WTC11 (cell line): ENCODE data around the gene PTPRT.

Experiments used
- CTCF ChIP-seq: fragments of 200-600 bp; IDR thresholded peaks from 2 replicates; pipeline ENCODE4 v1.8.0; 2022; ENCODE audit warnings: antibody characterized with exemption
- JUN ChIP-seq: sonication (generic); formaldehyde crosslinking; IDR thresholded peaks from 2 replicates; pipeline ENCODE4 v1.8.0; 2023; ENCODE audit warnings: mild to moderate bottlenecking, missing genetic modification reagents
- MAX ChIP-seq: sonication (generic); formaldehyde crosslinking; IDR thresholded peaks from 2 replicates; pipeline ENCODE4 v1.8.0; 2022; ENCODE audit warnings: mild to moderate bottlenecking, missing genetic modification reagents
- MLX ChIP-seq: sonication (generic); formaldehyde crosslinking; IDR thresholded peaks from 2 replicates; pipeline ENCODE4 v1.8.1; 2023; ENCODE audit warnings: mild to moderate bottlenecking, missing genetic modification reagents, moderate library complexity
- NR3C1 ChIP-seq: sonication (generic); formaldehyde crosslinking; conservative IDR thresholded peaks from 2 replicates; pipeline ENCODE4 v1.8.1; 2023; ENCODE audit warnings: low read depth, mild to moderate bottlenecking, missing genetic modification reagents
- PREB ChIP-seq: sonication (generic); formaldehyde crosslinking; IDR thresholded peaks from 2 replicates; pipeline ENCODE4 v1.8.1; 2022; ENCODE audit warnings: mild to moderate bottlenecking, missing genetic modification reagents, moderate library complexity, borderline replicate concordance
- TCF7 ChIP-seq: sonication (generic); formaldehyde crosslinking; IDR thresholded peaks from 2 replicates; pipeline ENCODE4 v1.8.0; 2022; ENCODE audit warnings: mild to moderate bottlenecking, low read depth, missing genetic modification reagents, moderate library complexity
- ZBTB43 ChIP-seq: sonication (generic); formaldehyde crosslinking; IDR thresholded peaks from 2 replicates; pipeline ENCODE4 v1.8.1; 2023; ENCODE audit warnings: mild to moderate bottlenecking, missing genetic modification reagents
- ZNF121 ChIP-seq: sonication (generic); formaldehyde crosslinking; IDR thresholded peaks from 2 replicates; pipeline ENCODE4 v1.8.0; 2023; ENCODE audit warnings: missing genetic modification reagents
- ZNF138 ChIP-seq: sonication (generic); formaldehyde crosslinking; conservative IDR thresholded peaks from 2 replicates; pipeline ENCODE4 v1.8.1; 2022; ENCODE audit warnings: mild to moderate bottlenecking, moderate library complexity, missing genetic modification reagents
- ZNF317 ChIP-seq: sonication (generic); formaldehyde crosslinking; IDR thresholded peaks from 2 replicates; pipeline ENCODE4 v1.8.1; 2023; ENCODE audit warnings: low read depth, mild to moderate bottlenecking, moderate library complexity, missing genetic modification reagents, borderline replicate concordance

- TF ChIP-seq PREB (CRISPR knock-in tag), result no peak
- no peak for TF ChIP-seq ZNF138 (CRISPR knock-in tag)
- TF ChIP-seq CTCF, result no peak
- TF ChIP-seq ZNF121 (CRISPR knock-in tag), result no peak
- no peak for TF ChIP-seq MLX (CRISPR knock-in tag)
- no peak for TF ChIP-seq JUN (CRISPR knock-in tag)
- TF ChIP-seq NR3C1, result no peak
- no peak for TF ChIP-seq ZNF317
- TF ChIP-seq MAX (CRISPR knock-in tag), result no peak
- no peak for TF ChIP-seq ZBTB43
- no peak for TF ChIP-seq TCF7
Measured at GRCh38 chr20:42366626-42367025, 823.1 kb downstream of the PTPRT start.
